ENCODE measurements around the gene TRAM2. TPM values are rescaled to one million over a fixed set of nuclear protein-coding genes. Genes with fewer than 3 reads are reported as not detected.
A peak's percentile ranks its signal among the peaks of the same experiment; 100 is the strongest.

TRAM2 gene
- total RNA-seq, 1 donor from 2014 or later: 3.5 TPM

DNA sequence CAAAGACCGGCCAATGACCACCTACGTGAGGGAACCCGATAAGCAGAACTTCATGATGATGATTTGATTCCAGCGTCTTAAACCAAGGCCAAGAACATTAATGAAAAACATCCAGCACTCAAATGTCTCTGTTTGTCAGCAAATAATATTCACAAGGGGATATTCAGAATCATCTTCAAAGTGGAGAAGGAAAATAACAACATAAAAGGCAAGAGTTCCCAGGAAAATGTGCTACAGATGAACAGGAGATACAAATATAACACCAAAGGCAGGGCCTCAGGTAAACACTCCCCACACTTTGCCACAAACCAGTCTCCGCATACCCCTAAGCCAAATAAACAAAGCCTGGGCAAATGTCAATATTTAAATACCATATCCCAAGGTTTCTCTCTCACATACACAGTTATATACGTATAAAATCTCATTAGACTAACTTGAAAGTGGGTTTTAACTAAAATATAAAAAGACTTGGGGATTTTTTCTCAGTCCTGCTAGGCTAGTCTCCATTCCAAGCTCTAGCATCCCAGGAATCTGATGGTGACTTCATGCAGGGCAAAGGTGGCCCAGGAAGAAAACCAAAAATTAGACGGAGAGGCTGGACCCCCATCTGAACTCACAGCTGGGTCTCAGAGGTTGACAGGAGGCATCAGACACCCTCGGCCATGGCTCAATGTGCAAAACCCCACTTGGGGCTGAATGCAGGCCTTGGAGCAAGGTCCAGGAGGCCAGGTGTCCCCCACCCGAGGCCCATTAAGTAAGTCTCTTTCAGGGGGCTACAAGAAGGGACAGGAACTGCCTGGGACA, 32.1 kb downstream of the TRAM2 start:
- no peak for ATAC-seq

DNA sequence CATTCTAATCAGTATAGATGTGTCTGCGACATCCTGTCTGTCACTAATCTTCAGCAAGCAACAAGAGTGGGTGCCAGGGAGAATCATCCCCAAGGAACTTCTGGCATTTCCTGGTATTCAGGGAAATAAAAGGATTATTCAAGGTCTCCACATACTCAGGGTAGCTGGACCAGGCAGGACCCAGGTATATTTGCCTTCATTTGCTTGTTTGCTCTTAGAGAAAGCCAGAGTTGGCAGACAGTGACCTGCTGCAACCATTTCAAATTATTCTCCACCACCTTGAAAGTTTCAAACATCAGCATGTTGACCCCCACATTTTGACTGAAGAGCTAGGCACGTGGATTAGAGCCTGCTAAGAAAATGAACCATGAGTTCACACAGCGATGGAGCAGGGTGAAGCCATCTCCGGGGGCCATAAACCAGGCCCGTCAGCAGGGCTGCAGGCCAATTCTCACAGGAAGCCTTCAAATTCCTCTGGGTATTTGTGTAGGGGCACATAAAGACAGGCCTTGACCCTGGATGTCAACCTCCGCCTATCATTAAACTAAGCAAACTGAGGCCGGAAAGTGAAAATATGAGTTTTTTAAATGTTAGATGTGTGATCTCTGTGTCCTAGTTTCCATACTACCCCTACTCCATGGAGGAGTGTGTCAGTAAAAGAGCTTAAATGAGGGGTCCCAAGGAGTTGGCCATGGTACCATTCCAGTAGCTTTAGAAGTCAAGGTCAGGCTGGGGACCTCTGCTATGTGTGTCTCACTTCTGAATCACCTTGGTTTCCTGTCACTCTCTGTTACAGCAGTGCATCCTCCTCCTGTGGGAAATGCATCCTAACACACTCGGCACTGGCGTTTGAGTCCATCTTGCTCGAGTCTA, 32.9 kb downstream of the TRAM2 start:
- no peak for ATAC-seq

DNA sequence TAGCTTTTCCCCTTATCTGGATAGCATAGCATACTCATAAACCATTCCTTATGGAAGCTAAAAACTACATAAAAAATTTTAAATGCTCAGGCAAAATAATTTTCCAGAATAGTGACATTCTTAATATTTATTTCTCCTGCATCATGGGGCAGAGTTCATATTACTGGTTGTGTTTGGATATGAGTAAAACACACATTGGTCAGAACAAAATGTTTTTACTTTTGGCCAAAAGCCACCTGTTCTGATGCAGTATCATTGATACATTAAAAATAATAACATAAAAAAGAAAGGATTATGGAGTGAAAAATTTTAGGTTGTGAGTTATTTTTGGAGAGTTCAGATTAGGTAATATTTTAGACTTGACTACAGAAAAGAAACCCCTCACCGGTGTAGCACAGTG, 33.6 kb downstream of the TRAM2 start:
- no peak for ATAC-seq

DNA sequence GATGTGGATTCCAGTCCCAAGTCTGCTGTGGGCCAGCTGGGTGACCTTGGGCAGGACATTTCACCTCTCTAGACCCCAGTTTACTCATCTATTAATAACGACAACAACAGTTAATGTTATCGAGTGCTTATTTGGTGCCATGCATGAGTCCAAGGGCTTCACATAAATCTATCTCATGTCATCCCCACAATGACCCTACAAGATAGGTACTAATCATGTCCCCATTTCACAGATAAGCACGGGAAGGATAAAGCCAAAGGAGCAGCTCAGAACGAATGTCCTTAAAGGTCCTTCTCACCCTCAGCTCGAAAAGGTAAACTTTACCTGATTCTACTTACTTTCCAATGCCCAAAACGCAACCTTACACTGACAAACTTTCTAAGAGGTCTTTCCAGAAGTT, 35.7 kb downstream of the TRAM2 start:
- no peak for ATAC-seq

DNA sequence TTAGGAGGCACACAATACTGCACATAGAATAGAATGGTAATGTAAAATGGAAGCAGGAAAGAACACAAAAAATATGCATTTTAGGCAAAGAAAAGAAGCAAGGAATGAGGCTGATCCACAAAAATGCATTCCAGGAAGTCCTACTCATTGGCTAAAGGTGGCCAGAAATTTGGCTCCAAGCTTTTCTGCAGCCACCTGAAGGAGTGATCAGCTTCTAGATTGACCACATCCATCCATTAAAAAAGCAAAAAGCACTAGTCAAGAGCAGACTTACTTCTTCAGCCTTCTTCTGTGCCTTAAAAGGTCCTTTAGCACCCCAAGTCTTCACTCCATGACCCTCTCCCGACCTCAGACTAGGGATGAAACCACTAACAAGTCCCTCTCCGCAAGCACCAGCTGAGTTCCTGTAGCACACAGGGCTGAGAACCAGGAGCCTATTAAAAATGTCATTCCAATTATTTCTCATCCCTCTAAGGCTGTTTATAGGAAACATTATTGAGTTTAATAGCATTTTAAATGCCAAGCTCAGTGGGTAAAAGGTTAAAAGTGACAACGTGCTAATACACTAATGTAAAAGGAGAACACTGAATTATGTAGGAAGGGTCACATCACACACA, 36.5 kb downstream of the TRAM2 start:
- ATAC-seq: no peak

DNA sequence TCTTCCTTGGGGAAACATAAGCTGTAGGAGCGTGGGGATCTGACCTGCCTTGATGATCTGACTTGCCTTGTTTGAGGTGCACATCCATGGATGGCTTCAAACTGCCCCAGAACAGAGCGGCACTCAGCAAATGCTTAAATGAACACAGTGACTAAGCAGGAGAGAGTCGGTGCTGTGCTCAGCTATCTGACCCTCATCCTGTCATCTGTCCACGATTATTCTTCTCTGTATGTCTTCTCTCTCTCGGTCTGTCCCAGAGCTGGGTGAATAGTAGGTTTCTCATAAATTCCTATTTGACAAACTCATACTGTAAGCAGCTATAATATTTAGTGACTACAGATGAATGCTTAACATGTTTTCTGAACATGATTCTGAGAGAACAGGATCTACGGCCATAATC, 37.3 kb downstream of the TRAM2 start:
- ATAC-seq: no peak

DNA sequence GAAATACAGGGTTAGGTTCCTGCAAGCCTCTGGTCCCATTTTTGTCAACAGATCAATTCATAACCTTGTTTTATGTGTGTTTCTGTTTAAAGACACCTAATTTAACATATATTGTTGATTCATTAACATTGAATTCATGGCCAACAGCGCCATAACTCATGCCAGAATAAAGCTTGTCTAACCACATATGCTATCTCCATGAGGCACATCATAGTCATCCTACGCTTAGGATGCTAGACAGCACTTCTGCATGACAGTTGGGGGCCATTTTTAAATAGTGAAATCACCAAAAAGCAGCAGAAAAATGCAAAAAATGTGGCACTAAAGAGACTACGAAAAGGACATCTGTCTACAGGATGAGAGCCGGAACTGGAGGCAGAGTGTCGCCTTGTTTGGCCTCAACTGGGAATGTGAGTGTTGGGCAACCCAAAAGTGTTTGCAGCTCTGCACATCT, 37.9 kb downstream of the TRAM2 start:
- ATAC-seq: no peak

DNA sequence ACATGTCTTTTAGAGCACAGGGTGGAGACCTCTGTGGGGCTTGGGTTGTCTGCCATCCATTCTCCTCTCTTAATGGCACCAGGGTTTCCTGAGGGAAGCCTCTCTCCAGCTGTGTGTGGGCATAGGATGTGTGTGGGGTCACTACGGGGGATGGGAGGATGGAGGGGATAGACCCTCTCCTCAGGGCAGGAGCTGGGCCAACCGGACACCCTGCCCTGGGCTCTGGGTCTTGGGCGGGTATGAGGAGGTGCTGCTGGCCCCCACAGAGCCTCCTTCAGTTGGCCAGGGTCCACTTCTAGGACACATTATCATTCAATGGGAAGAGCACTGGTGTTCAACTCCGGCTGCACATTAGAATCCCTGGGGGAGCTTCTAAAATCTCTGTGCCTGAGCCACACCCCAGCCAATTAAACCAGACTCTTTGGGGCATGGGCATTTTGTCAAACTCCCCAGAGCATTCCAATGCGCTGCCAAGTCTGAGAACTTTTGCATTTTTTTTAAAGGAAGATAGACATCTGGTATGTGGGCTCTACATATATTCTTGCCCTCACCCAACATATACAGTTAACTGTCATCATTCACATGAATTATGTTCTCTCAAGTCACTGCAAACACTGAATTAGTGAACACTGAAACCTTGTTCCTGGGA, 38.5 kb downstream of the TRAM2 start:
- ATAC-seq: no peak

DNA sequence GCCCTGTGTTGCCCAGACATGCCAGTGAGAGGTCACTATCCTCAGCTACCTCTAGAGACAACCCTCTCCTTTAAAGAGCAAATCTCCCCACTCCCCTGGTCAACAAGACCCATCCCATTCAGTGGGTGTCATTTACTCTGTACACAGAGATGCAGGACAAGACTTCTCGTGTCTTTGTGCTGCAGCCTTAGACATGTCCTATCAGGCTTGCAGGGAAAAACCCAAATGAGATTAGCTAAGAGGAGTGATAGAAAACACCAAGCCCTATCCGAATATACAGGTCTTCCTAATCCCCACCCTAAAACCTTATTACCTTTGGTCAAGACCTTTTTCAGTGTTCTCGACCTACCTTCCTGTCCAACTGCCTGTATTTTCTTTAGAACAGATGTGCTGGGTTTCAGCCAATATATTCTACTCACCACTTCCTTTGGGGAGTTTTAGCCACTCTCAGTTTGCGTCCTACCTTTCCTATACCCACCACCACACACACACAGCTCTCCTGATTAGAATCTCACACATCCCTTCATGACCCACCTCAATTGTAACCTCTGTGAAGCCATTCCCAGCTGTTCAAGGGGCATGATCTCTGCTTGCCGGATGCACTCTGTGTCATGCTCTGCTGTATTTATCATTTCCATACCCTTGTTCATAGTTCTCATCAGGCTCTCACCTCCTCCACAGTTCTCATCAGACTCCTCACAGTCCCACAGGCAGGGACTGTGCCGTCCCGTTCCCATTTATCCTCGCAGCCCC, 39.7 kb downstream of the TRAM2 start:
- ATAC-seq: peak; percentile 27

DNA sequence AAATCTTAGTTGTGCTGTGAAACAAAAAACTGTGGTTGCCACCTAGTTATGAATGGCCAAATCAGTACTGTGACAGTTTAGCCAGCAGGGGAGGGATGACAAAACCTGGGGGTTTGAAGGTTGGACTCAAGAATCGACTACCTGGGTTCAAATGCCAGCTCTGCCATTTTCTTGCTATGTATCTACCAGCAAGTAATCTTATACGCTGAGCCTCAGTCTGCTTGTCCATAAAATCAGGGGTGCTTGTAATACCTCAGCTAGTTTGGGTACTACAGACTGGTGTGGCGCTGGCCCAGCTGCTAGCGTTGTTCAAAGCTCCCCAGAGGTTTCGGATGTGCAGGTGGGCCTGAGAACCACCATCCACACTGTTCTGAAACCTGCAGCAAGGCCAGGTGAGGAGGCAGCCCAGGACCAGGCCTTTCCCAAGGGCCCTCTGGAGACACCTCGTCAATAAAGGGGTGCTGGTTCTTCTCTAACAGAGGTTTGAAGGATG, 40.4 kb downstream of the TRAM2 start:
- no peak for ATAC-seq

DNA sequence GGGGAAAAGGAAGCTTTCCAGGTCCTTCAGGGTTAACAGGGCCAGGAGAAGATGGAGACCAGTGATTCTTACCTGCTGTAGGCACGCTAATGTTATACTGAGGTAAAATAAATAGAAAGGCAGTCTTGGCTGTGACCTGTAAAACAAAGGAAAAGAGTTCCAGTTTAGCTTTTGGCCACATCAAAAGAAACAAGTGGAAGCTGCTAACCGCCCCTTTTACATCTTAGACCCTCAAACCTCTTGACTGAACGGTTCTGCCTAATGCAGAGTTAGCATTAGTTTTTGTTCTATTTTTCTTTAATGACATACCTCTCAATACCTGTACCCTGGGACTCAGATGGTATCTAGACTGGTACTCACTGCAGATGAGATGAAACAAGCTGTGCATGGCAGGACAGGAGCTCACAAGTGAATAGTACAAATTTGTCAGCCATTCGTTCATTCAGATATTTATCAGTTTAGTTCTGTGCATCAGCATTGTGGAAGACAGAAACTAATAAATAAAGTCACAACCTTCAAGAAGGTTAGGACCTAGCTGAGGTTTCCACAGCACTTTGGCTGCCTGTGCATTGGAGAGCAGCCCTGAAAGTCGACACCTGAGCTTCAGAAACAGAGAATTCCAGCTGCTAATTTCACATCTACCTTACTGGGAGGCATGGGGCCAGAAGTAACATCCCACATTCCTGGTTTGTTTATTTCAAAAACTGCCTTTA, 41.0 kb downstream of the TRAM2 start:
- ATAC-seq: no peak

DNA sequence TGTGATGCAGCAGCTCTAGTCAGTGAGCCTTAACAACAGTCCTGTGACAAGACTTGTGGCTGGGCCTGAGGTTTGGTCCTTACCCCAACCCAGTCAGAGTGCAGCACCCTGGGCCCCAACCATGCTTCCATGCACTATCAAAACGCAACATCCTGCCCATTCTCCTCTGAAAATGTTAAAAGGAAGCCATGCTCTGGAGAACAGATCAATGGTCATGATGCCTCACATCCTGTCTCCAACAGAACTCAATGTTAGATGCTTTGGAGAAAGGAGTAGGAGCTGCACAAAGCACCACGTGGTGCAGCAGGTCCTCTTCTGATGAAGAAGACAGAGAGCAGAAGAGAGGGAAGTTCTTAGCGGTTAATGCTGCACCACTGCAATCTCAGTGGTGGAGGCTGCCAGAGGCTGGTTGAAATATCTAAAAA, 41.9 kb downstream of the TRAM2 start:
- ATAC-seq: no peak

DNA sequence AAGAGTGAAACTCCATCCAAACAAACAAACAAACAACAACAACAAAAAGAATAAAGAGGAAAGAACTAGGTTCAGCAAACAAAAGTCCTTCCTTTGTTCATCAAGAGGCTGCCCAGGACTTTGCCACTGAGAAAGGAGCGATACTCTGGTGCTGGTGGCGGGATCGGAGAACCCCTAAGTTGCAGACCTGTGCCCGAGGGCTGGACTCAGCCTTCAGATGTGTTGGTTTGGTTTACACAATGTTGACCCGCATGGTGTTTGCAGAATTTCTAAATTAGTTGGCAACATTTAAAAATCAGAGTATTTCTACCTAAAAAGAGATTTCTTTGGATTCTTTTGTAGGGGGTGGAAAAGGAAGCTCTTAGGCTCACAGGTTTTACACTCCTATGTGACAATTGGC, 42.5 kb downstream of the TRAM2 start:
- no peak for ATAC-seq

DNA sequence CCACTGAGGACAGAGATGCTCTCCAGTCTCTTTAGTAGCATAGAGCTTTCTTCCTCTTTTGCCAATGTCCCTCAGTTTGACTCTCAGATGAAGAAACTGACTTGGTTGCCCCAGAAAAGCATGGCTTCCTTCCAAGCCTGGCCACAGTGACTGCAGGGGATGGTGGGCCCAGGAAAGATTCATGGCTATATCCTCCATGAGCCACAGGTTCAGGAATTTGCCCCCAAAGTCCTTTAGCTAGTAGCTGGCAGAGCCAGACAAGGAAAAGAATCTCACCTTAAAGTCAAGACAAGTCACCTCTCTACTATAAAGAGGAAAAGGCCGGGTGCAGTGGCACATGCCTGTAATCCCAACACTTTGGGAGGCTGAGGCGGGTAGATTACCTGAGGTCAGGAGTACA, 43.4 kb downstream of the TRAM2 start:
- ATAC-seq: no peak

DNA sequence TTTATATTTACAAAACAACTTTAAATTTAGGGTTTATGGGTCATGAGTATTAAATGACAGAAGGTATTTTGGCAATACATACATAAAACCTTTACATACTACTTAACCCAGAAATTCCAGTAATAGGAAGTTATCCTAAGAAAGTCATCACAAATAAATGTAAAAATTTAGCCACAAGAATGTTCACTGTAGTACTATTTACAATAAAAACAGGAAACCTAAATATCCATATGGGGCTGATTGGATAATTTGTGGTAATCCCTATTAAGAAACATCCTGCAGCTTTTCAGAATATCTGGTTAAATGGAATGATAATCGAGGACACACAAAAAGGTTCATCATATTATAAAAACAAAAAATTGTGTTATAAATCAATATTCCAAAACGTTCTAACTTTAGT, 44.4 kb downstream of the TRAM2 start:
- no peak for ATAC-seq

DNA sequence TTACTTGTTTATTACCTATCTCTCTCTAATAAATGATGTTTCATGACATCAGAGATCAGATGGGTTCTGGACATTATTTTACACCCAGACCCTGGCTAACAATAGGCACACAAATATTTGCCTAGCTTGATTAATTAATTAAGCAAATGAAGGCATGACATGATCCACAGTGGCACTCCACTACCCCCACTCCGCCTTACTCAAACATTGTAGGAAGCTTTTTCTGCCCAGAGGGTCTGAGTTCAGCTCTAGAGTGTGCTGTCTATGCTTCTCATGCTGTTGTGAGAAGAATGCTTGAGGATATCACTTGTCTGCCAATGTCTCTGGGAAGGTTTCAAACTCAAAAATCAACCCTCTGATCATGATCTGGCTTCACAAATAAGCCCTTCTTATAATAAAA, 45.0 kb downstream of the TRAM2 start:
- ATAC-seq: no peak

DNA sequence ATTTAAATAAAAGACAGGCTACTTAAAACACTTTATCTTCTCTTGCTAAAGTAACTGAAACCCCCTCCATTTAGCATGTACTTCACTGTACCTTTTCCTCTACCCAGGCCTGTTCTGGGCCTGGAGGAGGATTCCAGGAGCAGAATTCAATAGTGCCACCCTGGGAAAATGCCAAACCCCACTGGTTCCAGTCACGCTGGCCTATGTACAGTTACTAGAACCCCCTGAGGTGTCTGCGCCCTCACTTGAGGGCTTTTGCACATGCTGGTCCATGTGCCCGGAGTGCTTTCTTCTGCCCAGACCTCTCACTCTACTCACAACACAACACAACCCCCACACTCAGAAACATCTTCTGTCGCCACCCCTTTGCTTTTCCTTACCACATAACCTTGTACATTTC, 45.5 kb downstream of the TRAM2 start:
- no peak for ATAC-seq

DNA sequence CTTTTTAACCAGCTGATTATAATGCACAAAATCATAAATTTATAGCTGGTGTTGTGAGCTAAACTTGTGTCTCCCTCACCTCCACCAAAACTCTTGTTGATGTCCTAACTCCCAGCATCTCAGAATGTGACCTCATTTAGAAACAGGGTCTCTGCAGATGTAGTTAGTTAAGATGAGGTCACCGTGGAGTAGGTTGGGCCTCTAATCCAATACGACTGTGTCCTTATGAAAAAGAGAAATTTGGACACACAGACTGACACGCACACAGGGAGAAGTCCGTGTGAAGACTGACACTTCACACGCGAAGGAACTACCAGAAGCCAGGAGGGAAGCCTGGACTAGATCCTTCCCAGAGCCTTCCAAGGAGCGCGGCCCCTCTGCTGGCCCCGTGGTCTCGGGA, 46.5 kb downstream of the TRAM2 start:
- no peak for ATAC-seq

DNA sequence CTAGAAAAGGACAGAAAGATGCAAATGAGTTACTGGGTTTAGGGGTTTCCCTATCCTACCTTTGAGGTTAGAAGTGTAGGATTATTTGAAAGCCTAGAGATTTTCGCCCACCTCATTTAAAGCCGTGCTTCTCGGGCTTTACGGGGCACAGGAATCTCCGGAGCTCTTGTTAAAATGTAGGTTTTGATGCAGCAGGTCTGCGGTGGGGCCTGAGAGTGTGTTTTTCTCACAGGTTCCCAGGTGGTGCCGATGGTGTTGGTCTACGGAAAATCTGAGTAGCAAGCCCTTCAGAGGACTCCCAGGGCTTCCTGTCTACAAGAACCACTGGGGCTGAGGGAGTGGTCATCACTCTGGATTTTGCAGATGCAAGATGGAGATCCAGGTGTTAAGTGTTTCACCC, 47.5 kb downstream of the TRAM2 start:
- ATAC-seq: no peak

DNA sequence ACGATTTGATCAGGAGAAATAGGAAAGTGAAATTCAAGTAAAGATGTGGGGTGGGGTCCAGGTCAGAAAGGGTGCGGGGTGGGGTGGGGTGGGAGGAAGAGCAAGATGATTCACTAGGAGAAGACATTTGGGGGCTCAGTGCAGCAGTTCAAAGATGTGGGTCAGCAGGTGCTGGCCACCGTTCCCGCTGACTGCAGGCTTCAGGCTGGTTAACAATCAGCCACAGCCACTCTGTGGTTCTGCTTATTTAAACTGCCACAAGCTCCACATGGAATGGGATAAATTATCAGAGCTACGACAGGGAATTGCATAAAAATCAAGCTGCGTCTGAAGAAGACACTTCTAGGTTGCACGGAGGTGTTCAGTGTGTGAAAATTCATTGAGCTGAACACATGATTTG, 49.4 kb downstream of the TRAM2 start:
- no peak for ATAC-seq

DNA sequence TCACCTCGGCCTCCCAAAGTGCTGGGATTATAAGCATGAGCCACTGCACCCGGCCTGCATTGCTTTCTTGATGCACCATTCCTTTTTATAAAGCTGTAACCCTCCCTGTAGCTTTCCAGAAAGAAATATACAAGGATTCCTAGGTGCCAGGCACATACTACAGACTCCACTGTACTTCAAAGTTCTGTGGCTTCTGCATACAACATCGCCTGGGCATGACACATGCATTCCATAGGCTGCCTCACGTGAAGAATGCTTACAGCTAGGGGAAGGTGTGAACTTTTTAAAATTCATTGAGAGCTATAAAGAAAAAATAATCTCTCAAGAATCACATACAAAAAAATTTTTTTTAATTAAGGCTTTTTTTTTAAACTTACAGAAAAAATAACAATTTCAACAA, 50.2 kb downstream of the TRAM2 start:
- ATAC-seq: no peak

Measured in esophagus mucosa (tissue), 1 donor.